HG02973 (cell line): ENCODE measurements around the gene ZNF566.

ENCODE experiments used
- ATAC-seq: cut with Tn5 transposase; IDR thresholded peaks from one replicate; pipeline ENCODE4 v1.9.1; 2021; ENCODE audit warnings: moderate library complexity; ENCODE audit not compliant: unreplicated experiment

The ZNF566 gene

DNA sequence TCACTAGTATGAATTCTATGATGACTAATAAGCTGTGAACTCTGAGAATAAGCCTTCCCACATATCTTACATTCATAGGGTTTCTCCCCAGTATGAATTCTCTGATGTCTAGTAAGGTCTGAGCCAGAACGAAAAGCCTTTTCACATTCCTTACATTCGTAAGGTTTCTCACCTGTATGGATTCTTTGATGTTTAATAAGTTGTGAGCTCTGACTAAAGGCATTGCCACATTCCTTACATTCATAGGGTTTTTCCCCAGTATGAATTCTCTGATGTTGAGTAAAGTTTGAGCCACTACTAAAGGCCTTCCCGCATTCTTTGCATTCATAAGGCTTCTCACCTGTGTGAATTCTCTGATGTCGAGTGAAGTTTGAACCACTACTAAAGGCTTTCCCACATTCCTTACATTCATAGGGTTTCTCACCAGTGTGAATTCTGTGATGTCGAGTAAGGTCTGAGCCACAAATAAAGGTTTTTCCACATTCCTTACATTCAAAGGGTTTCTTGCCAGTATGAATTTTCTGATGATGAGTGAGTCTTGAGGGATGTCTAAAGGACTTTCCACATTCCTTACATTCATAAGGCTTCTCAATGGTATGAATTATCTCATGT lies 40.2 kb downstream of the ZNF566 start:
- ATAC-seq: no peak

DNA sequence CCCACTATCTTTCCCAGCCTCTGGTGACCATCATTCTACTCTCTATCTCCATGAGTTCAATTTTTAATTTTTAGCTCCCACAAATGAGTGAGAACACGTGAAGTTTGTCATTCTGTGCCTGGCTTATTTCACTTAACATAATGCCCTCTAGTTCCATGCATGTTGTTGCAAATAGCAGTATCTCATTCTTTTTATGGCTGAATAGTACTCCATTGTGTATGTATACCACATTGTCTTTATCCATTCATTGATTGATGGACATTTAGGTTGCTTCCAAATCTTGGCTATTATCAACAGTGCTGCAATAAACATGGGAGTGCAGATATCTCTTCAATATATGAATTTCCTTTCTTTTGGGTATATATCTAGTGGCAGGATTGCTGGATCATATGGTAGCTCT lies 48.0 kb downstream of the ZNF566 start:
- ATAC-seq: no peak

- no peak for ATAC-seq
Observed at GRCh38 chr19:36436531-36436930, 52.8 kb downstream of the ZNF566 start.

- no peak for ATAC-seq
Observed at GRCh38 chr19:36423925-36424324, 65.4 kb downstream of the ZNF566 start.

- no peak for ATAC-seq
Observed at GRCh38 chr19:36421749-36422481, 67.4 kb downstream of the ZNF566 start.

DNA sequence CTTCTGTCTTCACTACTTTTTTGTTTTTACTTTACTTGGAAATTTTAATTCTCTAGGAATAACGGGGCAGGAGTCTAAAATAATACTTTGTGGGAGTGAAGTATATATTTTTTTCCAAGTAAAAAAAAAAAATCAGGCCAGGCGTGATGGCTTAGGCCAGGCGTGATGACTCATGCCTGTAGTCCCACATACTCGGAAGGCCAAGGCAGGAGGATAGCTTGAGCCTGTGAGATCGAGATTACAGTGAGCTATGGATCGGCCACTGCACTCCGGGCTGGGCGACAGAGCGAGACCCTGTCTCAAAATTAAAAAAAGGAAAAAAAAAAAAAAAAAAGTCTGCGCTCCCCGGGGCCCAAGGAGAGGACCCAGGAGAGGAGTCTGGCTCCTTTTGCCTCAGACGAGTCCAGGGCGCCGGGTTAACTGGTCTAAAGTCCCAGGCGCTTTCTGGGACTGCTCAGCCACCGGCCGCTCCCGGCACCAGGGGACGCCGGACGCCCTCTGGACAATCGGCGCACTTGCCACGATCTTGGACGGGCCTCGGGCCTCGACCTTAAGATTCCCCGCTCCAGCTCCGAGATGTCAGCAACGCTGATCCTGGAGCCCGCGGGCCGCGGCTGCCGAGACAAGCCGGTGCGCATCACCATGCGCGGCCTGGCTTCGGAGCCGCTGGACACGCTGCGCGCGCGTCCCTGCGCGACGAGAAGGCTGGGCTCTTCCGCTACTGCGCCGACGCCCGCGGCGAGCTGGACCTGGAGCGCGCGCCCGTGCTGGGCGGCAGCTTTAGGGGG lies 68.2 kb downstream of the ZNF566 start:
- no peak for ATAC-seq

GRCh38 chr19:36418287-36419001 lies 70.9 kb downstream of the ZNF566 start, which contains the start of gene ZFP82:
Gene ZFP82, minus strand, starts transcription at chr19:36418644. Its CDS starts 8,855 bp downstream, at chr19:36409789.
- peak; percentile 81 for ATAC-seq

DNA sequence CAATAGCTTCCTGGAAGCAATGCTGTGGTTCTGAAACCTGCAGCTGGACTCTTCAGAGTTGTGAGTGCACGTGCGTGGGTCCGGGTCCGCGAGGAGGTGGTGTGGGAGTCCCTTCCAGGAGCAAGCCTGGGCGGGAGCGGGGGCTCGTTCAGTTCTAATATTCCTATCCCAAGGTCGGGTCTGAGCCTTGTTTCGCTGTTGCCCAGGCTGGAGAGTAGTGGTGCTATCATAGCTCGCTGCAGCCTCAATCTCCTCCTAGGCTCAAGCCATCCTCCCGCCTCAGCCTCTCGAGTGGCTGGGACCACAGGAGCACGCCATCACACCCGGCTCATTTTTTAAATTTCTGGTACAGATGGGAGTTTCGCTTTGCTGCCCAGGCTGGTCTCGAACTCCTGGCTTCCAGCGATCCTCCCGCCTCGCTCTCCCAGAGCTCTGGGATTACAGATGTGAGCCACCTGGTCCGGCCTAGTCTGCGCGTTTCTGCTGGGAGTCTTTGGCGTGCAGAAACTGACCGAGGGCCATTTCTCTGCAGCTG lies 71.5 kb downstream of the ZNF566 start:
- no peak for ATAC-seq

GRCh38 chr19:36409841-36410240 lies 79.5 kb downstream of the ZNF566 start:
- no peak for ATAC-seq

- ATAC-seq: no peak
Observed at GRCh38 chr19:36408101-36408500, 81.3 kb downstream of the ZNF566 start.

GRCh38 chr19:36404498-36404897 lies 84.9 kb downstream of the ZNF566 start:
- no peak for ATAC-seq

DNA sequence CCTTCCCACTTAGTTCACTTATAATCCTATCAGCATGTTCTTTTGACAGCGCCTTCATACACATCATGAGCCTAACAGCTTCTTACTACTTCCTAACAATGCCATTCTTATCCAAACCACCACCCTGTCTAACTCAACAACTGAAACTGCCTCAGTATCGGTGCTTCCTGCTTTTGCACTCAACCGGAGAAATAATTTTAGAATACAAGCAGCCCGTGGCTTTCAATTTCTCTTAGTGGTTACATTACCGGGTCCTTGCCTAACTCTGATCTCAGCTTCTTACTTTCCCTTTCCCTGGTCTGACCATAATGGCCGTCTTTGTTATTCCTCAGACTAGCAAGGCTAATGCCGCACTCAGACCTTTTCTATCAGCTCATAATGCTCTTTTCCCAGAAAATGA lies 87.9 kb downstream of the ZNF566 start:
- ATAC-seq: no peak

DNA sequence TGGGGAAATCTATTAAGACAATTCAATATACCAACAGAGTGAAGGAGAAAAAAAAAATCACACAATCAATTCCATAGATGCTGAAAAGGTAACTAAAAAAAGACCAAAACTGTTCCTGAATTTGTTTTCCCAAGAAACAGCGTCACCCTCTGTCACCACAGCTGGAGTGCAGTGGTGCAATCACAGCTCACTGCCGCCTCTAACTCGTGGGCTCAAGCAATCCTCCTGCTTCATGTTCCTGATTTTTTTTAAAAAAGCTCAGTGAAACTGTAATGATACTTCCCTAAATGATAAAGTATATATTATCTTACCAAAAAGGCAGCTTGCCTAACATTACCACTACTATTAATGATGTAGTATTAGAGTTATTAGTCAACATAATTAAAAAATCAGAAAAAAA lies 90.8 kb downstream of the ZNF566 start:
- no peak for ATAC-seq
